NCI-H1092 treated with DMSO at 0.1 percent for 48 hours (cell line): ENCODE results near the gene ZDHHC11.
"Not testable (repeated sequence)": the region's sequence is repeated elsewhere in the genome, so short reads cannot be mapped to it uniquely, and the experiment has no call there.

ENCODE experiments used
- DNase-seq: peaks from one replicate; lab custom pipeline; 2025; lab: John Stamatoyannopoulos, UW

ZDHHC11 gene

DNA sequence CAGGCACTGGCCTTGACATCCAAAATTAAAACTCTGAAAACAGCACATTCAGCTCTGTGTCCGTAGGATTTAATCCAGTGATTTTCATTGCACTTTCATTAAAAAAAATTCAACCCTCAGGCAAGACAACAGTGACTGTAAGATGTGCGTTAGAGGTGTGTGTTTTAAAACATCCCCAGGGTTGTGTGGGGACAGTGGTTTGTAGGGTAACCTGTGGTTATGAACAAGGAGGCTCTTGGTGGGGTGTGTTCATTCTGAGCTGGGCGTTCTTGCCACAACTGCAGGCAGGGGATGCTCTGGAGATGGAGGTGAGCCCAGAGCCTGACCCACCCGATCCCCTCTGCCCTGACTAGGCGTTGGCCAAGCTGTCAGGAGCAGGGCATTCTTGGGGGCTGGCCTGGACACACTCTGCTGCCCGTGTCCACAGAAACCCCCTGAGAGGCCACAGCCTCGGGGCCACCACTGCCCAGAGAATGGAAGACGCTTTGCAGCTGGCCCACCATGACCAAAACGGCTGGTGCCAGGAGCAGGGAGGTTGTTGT is 103.4 kb downstream of the ZDHHC11 start:
- not testable (repeated sequence) for DNase-seq

- DNase-seq: no peak
Measured at GRCh38 chr5:746258-746761, 104.5 kb downstream of the ZDHHC11 start.
